Transverse colon (tissue), 4 donors: ENCODE data around the gene TBL3. TPM values are rescaled to one million over a fixed set of nuclear protein-coding genes. Genes with fewer than 3 reads are reported as not detected.

Experiments
- DNase-seq: peaks from one replicate; pipeline ENCODE4 v3.0.0-alpha.2; 2019
- H3K27ac ChIP-seq, 4 donors: fragments of 200-600 bp; sonication (generic); 2 replicates each; pipeline ENCODE4 v1.5.1; 2016 to 2018; ENCODE audit warnings: inconsistent platforms in 4 of 4
- H3K27me3 ChIP-seq: fragments of 200-600 bp; sonication (generic); 2 replicates; pipeline ENCODE4 v1.5.1; 2017; ENCODE audit warnings: inconsistent platforms
- H3K36me3 ChIP-seq, 4 donors: fragments of 200-600 bp; sonication (generic); 2 replicates each; pipeline ENCODE4 v1.5.1; 2017 to 2019; ENCODE audit warnings: inconsistent platforms in 4 of 4
- H3K4me1 ChIP-seq, 4 donors: fragments of 200-600 bp; sonication (generic); 2 replicates each; pipeline ENCODE4 v1.5.1; 2017 to 2020; ENCODE audit warnings: inconsistent platforms in 4 of 4
- H3K4me3 ChIP-seq, 4 donors: fragments of 200-600 bp; sonication (generic); 1 replicate in 1 of 4; 2 replicates in 3 of 4; pipeline versions ENCODE4 v1.5.1 to v1.6.1; 2017 to 2019; ENCODE audit warnings: inconsistent platforms in 4 of 4
- H3K9me3 ChIP-seq, 2 donors: fragments of 200-600 bp; sonication (generic); 2 replicates each; pipeline ENCODE4 v1.5.1; 2017 to 2019; ENCODE audit warnings: inconsistent platforms in 2 of 2
- EP300 ChIP-seq: sonication (generic); formaldehyde crosslinking; IDR thresholded peaks from one replicate; pipeline ENCODE4 v1.6.1; 2017; ENCODE audit warnings: antibody characterized with exemption, low read depth
- POLR2A ChIP-seq: fragments of 450-650 bp; IDR thresholded peaks from one replicate; pipeline ENCODE4 v1.6.1; 2016; ENCODE audit warnings: antibody characterized with exemption, mild to moderate bottlenecking, moderate library complexity
- POLR2AphosphoS5 ChIP-seq, 3 donors: sonication (generic); formaldehyde crosslinking; IDR thresholded peaks; one replicate each; pipeline ENCODE4 v1.6.1; 2016; ENCODE audit warnings: antibody characterized with exemption in 3 of 3
- whole genome bisulfite sequencing, 2 donors: methylation state at CpG; one replicate each; pipeline ENCODE4 v1.1.5; 2018; ENCODE audit warnings: low coverage in 1 of 2; 5-methylcytosine and 5-hydroxymethylcytosine counted together
- in situ Hi-C, 4 donors: fragments of 200-750 bp; cut with MboI; loops; one replicate each; pipeline versions ENCODE4 v1.15.0 to v1.15.1; 2017; ENCODE audit warnings: low sequenced_read_pairs in 3 of 4, low pct_ligation_motif_present in 1 of 4, low pct_unique_long_range_greater_than_20kb in 1 of 4
- intact Hi-C: fragments of 100-400 bp; cut with DNase I; formaldehyde crosslinking; loops from one replicate; pipeline ENCODE4 v1.15.1; 2023; ENCODE audit warnings: low total_unique reads
- total RNA-seq, 4 donors: library from RNA; depleted of rRNA; stranded (reverse); fragments of >200 nt; gene quantifications; one replicate each; pipeline ENCODE4 v1.1.0, GENCODE V29; 2016
- TF ChIP-seq, protein P1 (sequence below), 5 experiments: fragments of 200-600 bp in 3 of 5; fragments of 450-650 bp in 2 of 5; sonication (generic) in 3 of 5; IDR thresholded peaks; 1 replicate in 2 of 5; 2 replicates in 3 of 5; pipeline ENCODE4 v1.5.1; 2016 to 2017; ENCODE audit warnings: antibody characterized with exemption in 5 of 5, inconsistent platforms in 3 of 5, mild to moderate bottlenecking in 2 of 5, moderate library complexity in 1 of 5

TBL3 gene
- 10 to 100 TPM; 23.2 to 31.0 (median 28.2) TPM for total RNA-seq

- DNase-seq: peak; percentile 95
- peaks cover 0 to 9% (median 2%) of the 10 kb centered on the region in 4 donors for H3K36me3 ChIP-seq
- H3K4me3 ChIP-seq: peak within 1 kb of the TSS; percentile 63 to 98 (median 92)
- H3K27ac ChIP-seq: peak within 1 kb of the TSS; percentile 90 to 99 (median 94)
- H3K27me3 ChIP-seq: no peaks in the 10 kb centered on the region
- TF ChIP-seq EP300 (no peak), POLR2A (peak; percentile 95), POLR2AphosphoS5 (IDR thresholded peaks at IDR 0.05) (peak; percentile 98)
- TF ChIP-seq, protein P1, sequence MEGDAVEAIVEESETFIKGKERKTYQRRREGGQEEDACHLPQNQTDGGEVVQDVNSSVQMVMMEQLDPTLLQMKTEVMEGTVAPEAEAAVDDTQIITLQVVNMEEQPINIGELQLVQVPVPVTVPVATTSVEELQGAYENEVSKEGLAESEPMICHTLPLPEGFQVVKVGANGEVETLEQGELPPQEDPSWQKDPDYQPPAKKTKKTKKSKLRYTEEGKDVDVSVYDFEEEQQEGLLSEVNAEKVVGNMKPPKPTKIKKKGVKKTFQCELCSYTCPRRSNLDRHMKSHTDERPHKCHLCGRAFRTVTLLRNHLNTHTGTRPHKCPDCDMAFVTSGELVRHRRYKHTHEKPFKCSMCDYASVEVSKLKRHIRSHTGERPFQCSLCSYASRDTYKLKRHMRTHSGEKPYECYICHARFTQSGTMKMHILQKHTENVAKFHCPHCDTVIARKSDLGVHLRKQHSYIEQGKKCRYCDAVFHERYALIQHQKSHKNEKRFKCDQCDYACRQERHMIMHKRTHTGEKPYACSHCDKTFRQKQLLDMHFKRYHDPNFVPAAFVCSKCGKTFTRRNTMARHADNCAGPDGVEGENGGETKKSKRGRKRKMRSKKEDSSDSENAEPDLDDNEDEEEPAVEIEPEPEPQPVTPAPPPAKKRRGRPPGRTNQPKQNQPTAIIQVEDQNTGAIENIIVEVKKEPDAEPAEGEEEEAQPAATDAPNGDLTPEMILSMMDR (IDR thresholded peaks at IDR 0.05): peak in 1 of 5 experiments; percentile 17
- H3K4me1 ChIP-seq: peaks cover 11 to 23% (median 20%) of the 10 kb centered on the region in 4 donors
- intact Hi-C loops (no loop called here), in situ Hi-C loops (no loop called here)
- H3K9me3 ChIP-seq: no peaks in the 10 kb centered on the region
- 0% methylated on average over 65 of the region's 78 CpGs; no CpG with 5 or more reads in 1 of the 2 donors for WGBS, 2 donors
Observed at GRCh38 chr16:1971796-1972489, at the start of gene TBL3. Gene TBL3, plus strand, starts transcription at chr16:1972053. Its CDS starts 112 bp downstream, at chr16:1972165.

DNA sequence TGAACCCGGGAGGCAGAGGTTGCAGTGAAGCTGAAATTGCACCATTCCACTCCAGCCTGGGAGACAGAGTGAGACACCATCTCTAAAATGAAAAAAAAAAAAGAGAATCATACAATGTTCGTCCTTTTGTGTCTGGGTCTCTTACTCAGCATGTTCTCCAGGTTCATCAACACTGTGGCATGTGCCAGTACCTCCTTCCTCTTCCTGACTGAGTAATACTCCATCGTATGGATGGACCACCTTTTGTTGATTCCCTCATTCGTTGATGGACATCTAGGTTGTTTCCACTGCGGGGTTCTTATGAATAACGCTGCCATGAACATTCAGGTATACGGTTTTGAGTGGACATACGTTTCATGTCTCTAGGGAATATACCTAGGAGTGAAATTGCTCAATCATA, 49.5 kb upstream of the TBL3 start:
- DNase-seq: no peak
- Histone ChIP-seq H3K4me1 (peaks cover 10 to 33% (median 22%) of the 10 kb centered on the region in 4 donors), H3K9me3 (no peaks in the 10 kb centered on the region), H3K4me3 (no peak overlapping the region), H3K27me3 (peaks cover 65% of the 10 kb centered on the region), H3K27ac (no peak overlapping the region), H3K36me3 (no peaks in the 10 kb centered on the region)
- 66 to 85% methylated on average over 5 to 8 of the region's 8 CpGs for WGBS, 2 donors
- in situ Hi-C loops (no loop called here), intact Hi-C loops (no loop called here)
- TF ChIP-seq EP300 (no peak), POLR2A (no peak), POLR2AphosphoS5 (IDR thresholded peaks at IDR 0.05) (no peak)
- TF ChIP-seq, protein P1 (IDR thresholded peaks at IDR 0.05): no peak

GRCh38 chr16:1923299-1924034, 48.4 kb upstream of the TBL3 start:
- no peak for TF ChIP-seq EP300
- no peak for TF ChIP-seq POLR2AphosphoS5 (IDR thresholded peaks at IDR 0.05)
- no peak for TF ChIP-seq POLR2A
- TF ChIP-seq, protein P1 (IDR thresholded peaks at IDR 0.05): peak in 3 of 5 experiments; percentile 6 to 23 (median 22)
- no peaks in the 10 kb centered on the region for H3K9me3 ChIP-seq
- peak; percentile 66 for DNase-seq
- in situ Hi-C loops (no loop called here), intact Hi-C loops (no loop called here)
- WGBS, 2 donors: 18% methylated on average over 24 of the region's 24 CpGs; no CpG with 5 or more reads in 1 of the 2 donors
- no peak overlapping the region for H3K4me3 ChIP-seq
- H3K36me3 ChIP-seq: no peaks in the 10 kb centered on the region
- peaks cover 56% of the 10 kb centered on the region for H3K27me3 ChIP-seq
- H3K27ac ChIP-seq: peak overlapping the region in 1 of 4 donors; percentile 9
- peaks cover 9 to 26% (median 17%) of the 10 kb centered on the region in 4 donors for H3K4me1 ChIP-seq

- intact Hi-C loops (no loop called here), in situ Hi-C loops (no loop called here)
- Histone ChIP-seq H3K9me3 (no peaks in the 10 kb centered on the region), H3K36me3 (no peaks in the 10 kb centered on the region), H3K4me1 (peaks cover 7 to 22% (median 15%) of the 10 kb centered on the region in 4 donors), H3K27me3 (peaks cover 50% of the 10 kb centered on the region), H3K27ac (peak overlapping the region in 1 of 4 donors; percentile 9), H3K4me3 (no peak overlapping the region)
- no peak for DNase-seq
- TF ChIP-seq EP300: no peak
- 70 to 83% methylated on average over 2 to 5 of the region's 5 CpGs for WGBS, 2 donors
Observed at GRCh38 chr16:1924095-1924494, 47.8 kb upstream of the TBL3 start.
